Gastroesophageal sphincter (tissue), 3 donors: ENCODE measurements around the gene ZNF814.

Experiments used
- EP300 ChIP-seq: sonication (generic); formaldehyde crosslinking; IDR thresholded peaks from one replicate; pipeline ENCODE4 v1.6.1; 2017; ENCODE audit warnings: antibody characterized with exemption, mild to moderate bottlenecking
- POLR2A ChIP-seq, 2 donors: fragments of 450-650 bp; IDR thresholded peaks; one replicate each; pipeline ENCODE4 v1.6.1; 2017; ENCODE audit warnings: antibody characterized with exemption in 2 of 2, mild to moderate bottlenecking in 2 of 2, moderate library complexity in 1 of 2
- POLR2AphosphoS5 ChIP-seq: sonication (generic); formaldehyde crosslinking; IDR thresholded peaks from one replicate; pipeline ENCODE4 v1.6.1; 2017; ENCODE audit warnings: antibody characterized with exemption
- TF ChIP-seq, protein P1 (sequence below), 4 experiments: fragments of 200-600 bp in 2 of 4; fragments of 450-650 bp in 2 of 4; sonication (generic) in 1 of 4; IDR thresholded peaks; one replicate each; pipeline ENCODE4 v1.5.1; 2017 to 2019; ENCODE audit warnings: antibody characterized with exemption in 4 of 4, mild to moderate bottlenecking in 2 of 4, moderate library complexity in 2 of 4

- TF ChIP-seq, protein P1, sequence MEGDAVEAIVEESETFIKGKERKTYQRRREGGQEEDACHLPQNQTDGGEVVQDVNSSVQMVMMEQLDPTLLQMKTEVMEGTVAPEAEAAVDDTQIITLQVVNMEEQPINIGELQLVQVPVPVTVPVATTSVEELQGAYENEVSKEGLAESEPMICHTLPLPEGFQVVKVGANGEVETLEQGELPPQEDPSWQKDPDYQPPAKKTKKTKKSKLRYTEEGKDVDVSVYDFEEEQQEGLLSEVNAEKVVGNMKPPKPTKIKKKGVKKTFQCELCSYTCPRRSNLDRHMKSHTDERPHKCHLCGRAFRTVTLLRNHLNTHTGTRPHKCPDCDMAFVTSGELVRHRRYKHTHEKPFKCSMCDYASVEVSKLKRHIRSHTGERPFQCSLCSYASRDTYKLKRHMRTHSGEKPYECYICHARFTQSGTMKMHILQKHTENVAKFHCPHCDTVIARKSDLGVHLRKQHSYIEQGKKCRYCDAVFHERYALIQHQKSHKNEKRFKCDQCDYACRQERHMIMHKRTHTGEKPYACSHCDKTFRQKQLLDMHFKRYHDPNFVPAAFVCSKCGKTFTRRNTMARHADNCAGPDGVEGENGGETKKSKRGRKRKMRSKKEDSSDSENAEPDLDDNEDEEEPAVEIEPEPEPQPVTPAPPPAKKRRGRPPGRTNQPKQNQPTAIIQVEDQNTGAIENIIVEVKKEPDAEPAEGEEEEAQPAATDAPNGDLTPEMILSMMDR (IDR thresholded peaks at IDR 0.05): no peak
- no peak for TF ChIP-seq POLR2AphosphoS5
- no peak for TF ChIP-seq POLR2A (IDR thresholded peaks at IDR 0.05)
- TF ChIP-seq EP300: no peak
Measured at GRCh38 chr19:57813919-57814504, 74.8 kb downstream of the ZNF814 start.
